NCI-H1436 (cell line): ENCODE data around the gene ABCA9.
"Not testable (repeated sequence)": the region's sequence is repeated elsewhere in the genome, so short reads cannot be mapped to it uniquely, and the experiment has no call there.

Experiments used
- DNase-seq: peaks from one replicate; lab custom pipeline; 2025; lab: John Stamatoyannopoulos, UW

The ABCA9 gene, protein sequence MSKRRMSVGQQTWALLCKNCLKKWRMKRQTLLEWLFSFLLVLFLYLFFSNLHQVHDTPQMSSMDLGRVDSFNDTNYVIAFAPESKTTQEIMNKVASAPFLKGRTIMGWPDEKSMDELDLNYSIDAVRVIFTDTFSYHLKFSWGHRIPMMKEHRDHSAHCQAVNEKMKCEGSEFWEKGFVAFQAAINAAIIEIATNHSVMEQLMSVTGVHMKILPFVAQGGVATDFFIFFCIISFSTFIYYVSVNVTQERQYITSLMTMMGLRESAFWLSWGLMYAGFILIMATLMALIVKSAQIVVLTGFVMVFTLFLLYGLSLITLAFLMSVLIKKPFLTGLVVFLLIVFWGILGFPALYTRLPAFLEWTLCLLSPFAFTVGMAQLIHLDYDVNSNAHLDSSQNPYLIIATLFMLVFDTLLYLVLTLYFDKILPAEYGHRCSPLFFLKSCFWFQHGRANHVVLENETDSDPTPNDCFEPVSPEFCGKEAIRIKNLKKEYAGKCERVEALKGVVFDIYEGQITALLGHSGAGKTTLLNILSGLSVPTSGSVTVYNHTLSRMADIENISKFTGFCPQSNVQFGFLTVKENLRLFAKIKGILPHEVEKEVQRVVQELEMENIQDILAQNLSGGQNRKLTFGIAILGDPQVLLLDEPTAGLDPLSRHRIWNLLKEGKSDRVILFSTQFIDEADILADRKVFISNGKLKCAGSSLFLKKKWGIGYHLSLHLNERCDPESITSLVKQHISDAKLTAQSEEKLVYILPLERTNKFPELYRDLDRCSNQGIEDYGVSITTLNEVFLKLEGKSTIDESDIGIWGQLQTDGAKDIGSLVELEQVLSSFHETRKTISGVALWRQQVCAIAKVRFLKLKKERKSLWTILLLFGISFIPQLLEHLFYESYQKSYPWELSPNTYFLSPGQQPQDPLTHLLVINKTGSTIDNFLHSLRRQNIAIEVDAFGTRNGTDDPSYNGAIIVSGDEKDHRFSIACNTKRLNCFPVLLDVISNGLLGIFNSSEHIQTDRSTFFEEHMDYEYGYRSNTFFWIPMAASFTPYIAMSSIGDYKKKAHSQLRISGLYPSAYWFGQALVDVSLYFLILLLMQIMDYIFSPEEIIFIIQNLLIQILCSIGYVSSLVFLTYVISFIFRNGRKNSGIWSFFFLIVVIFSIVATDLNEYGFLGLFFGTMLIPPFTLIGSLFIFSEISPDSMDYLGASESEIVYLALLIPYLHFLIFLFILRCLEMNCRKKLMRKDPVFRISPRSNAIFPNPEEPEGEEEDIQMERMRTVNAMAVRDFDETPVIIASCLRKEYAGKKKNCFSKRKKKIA (N-terminal part only)

DNA sequence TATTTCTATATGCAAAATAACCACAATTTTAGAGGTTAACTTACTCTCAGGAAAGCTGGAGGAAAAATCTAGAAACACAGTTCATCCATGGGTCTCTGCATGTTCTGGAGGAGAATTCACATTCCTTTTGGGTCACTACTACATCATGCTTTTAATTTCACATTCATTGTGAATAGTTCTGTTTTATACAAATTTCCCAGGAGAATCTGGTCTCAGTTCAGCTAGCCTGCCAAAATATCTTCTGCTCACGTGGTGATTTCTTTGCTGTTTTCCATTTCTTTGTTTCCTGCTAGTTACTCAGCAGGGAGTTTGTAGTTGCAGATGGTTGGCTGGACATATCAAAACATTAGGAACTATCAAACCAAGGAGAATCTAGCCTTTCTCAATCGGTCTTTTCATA lies at the start of gene ABCA9:
Gene ABCA9 (minus strand): TSS at position 106 of the 400 bp plus-strand sequence. CDS start 9,801 bp downstream, outside the sequence.
- DNase-seq, result no peak

DNA sequence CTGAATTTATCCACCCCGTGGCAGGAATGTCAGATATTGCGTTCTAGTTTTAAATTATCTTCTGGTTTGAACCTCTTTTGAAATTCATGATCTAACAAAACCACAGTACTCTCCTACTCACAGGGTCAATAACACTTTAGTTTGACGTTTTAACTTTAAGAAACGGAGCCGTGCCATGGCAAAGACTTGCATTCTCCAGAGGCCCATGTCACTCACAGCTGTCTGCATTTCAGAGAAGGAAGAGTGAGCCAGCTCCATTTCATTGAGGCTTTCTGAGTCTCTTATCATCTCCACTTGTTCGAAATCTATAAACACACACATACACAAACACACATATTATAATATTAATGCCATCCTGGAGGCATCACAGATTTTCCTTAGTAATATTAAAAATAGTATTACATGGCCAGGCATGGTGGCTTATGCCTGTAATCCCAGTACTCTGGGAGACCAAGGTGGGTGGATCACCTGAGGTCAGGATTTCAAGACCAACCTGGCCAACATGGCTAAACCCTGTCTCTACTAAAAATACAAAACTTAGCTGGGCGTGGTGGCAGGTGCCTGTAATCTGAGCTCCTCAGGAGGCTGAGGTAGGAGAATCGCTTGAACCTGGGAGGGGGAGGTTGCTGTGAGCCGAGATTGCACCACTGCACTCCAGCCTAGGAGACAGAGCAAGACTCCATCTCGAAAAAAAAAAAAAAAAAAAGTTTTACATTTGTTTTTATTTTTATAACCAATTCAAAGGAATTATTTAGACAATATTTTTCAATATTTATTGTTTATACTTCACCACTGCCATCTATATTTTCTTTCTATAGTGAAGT lies 45.4 kb upstream of the ABCA9 start:
- DNase-seq, result no peak

DNA sequence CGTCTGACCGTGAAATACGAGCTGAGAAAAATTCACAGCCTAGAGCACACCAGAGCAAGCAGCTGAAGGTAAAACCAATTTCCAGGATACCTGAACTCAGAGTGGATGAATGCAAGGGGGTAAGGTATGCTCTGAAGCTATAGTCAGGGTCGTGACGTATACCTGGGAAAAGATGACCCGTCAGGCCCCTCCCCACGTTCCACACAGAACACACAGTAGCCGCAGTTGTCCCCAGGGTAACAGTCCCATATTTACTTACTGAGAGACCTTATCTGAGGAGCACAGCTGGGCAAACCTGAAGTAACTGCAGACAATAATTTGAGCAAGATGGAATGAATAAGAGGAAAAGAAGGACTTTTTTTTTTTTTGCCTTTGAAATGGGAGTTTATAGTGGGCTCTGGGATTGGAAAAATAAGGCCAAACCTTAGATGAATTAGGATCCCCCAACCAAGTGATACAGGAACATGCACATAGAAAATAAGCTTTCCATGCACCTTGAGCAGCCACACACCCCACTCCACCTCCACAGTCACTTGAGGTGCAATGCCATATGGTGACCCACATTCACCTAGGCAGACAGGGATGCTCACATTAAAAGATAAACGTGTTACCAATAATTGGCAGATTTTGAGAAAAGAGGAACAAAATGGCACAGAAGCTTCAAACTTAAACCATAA lies 43.0 kb upstream of the ABCA9 start:
- DNase-seq, result no peak

DNA sequence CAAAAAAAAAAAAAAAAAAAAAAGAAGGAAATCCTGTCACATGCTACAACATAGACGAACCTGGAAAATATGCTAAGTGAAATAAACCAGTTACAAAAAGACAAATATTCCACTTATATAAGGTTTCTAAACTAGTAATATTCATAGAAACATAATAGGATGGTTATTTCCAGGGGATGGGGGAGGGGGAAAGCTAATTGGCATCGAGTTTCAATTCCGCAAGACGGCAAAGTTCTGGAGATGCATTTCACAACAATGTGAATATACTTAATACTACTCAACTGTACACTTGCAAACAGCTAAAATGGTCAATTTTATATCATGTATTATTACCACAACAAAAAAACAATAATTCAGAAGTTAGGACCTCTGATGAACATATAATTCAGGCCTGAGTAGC lies 37.9 kb upstream of the ABCA9 start:
- no peak for DNase-seq

DNA sequence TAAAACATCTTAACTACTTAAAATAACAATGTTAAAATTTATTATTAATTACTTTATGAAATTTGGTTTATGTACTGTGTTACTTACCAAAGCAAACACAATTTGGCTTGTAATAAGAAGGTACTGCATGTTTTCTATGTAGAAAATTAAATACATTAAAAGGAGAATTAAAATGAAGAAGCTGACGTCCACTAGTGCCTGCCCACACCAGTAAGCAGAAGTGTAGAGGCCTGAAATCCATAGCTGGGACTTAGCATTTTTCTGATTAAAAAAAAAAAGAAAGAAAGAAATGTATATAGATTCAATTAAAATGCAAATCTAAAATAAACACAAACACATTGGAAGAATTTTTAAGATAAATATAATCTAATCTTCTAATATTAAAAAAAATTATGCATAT lies 35.8 kb upstream of the ABCA9 start:
- DNase-seq, result no peak

DNA sequence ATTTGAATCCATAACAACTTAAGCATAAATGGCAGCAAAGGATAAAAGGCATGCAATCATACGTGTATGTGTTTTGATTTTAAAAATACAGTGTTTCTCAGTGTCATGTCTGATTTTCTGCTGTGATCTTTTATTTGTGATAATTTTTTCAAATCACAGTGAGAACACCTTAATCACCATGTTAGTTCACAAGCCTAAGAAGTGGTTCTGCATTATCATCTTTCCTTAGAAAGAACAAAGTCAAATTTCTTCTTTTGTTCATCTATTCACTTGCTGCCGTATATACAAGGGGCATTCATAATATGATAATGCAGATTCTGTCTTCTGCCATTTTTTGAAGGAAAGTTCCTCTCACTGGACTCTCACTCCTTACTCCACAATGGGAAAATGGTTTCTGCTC lies 33.3 kb upstream of the ABCA9 start:
- no peak for DNase-seq

DNA sequence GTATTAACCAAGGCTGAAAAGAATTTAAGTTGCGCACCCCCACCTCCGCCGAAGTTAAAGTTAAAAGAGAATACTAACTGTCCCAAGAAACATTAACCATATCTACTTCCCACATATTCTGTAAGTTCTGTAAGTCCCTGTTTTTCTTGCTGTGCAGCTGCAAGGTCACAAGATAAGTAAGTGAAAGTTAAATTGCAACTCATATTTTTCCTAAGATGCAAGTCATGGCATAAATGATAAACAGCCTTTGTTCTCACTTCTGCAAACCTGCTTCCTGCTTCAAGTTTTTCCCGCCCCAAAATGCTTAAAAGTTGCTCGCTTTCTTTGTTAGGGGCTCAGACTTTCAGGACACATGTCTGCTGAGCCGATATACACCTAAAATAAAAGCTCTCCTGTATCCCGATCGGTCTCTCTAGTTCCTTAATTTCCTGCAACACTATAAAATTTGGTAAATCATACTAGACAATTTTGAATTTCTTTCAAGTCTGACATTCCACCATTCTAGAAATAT lies 32.6 kb upstream of the ABCA9 start:
- no peak for DNase-seq

DNA sequence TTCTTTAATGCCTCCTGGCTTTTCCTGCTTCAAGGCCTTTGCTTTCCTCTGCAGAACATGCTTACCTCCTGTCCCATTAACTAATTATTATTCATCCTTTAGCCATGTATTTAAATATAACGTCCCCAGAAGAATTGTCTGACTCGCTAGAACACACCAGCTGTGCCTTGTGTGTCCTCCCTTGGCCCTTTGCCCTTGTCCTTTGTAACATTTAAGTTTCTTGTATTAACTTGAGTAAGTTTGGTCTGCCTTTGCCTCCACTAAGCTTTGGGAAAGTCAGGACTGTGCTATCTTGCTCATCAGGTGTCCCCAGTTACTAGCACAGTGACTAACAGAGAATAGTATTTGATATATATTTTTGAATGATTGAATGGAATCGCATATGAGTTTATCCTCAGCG lies 29.6 kb upstream of the ABCA9 start:
- DNase-seq, result no peak

DNA sequence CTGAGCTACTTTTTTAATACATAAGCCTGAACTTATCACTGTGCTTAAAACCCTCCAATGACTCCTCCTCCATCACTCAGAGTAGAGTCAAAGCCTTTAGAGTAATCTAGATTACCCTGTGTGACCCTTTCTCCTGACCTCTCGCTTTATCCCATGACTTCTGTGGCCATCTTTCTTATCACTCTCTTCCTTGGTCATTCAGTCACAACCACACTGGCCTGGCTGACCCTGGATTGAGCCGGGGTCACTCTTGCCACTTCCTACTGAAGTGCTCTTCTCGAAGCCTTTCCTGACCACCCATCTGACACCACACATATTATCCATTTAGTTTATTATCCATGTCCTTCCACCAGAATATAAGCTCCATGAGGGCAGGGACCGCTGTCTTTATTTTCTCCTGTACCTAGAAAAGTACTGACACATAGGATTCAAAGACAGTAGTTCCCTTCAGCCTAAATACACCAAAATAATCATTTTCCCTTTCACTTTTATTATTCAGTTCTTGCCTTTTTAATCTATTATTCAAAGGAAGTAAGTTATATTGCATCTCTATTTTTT lies 28.0 kb upstream of the ABCA9 start:
- DNase-seq, result no peak

DNA sequence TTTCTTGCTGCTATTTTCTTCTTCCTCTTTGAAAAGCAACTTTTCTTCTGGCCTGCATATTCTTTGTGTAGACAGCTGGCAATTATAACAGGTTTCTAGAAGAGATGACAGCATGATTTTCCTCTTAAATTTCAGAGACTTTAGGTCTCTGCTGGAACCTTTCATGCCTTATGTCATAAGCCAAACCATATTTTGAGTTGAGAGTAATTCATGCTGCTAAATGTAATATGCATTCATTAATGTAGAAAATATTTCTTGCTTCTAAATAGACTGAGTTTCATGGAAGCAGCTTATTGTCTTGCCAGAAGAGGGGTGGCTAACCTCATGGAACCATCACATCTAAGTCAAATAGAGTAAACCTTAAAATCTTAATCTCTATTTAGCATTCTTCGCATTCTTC lies 25.9 kb upstream of the ABCA9 start:
- no peak for DNase-seq

DNA sequence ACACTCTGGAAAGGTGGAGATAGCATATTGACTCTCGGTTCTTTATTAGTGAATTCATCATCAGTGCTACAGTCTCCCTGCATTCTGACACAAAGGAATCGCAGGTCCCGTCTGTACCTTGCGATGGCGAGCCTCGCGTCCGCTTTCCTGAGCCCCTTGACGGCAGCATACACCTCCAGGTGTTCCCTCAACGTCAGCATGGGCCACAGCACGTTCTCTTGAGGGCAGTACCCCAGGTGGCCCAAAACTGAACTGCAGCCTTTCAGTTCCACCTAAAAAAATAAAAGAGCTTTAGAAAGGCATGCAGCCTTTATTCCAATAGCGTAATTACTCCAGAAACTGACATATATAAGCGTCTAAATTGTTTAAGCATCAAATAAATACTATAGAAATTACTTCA lies 24.2 kb upstream of the ABCA9 start:
- no peak for DNase-seq

DNA sequence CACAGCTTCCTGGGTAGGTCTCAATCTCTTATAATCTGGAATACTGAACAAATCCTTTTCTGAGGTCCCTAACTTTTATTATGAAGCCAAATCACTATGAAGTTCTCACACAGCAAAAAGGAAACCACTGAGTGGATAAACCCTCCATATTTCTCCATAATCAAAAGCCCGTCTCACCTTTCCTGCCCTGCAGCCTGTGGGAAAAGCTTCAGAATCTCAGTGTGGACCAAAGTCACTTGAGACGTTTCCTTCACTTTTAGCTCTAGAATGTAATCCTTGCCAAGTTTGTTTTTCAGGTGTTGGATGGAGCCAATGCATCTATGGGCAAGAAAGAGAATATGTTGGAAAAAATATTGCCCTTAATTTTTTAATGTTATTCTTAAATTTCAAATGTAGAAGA lies 22.0 kb upstream of the ABCA9 start:
- no peak for DNase-seq

DNA sequence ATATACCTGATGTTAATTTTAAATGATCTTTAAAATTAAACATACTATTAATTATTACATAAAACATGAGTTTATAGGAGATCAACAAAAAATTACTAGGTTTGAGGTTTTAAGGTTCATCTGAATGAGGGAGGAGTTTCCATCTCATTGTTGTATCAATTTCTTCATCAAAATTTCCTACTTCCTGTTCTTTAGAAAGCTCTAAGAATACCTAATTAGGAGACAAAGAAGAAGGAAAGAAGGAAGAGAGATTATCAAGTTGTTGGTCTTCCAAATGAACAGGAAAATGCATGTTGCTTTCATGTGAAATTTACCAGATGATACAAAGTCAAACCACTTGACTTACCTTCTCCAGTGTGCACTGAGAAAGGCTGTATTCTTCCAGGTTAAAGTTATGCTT lies 18.1 kb upstream of the ABCA9 start:
- no peak for DNase-seq

DNA sequence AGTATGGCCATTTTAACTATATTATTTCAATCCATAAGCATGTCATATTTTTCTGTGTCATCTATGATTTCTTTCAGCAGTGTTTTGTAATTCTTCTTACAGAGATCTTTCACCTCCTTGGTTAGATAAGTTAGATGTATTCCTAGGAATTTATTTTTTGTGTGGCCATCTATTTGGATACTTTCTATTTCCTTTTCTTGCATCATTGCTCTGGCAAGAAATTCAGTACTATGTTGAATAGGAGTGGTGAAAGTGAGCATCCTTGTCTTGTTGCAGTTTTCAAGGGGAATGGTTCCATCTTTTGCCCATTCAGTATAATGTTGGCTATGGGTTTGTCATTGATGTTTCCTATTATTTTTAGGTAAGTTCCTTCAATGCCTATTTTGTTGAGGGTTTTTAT lies 15.1 kb upstream of the ABCA9 start:
- DNase-seq, result no peak

DNA sequence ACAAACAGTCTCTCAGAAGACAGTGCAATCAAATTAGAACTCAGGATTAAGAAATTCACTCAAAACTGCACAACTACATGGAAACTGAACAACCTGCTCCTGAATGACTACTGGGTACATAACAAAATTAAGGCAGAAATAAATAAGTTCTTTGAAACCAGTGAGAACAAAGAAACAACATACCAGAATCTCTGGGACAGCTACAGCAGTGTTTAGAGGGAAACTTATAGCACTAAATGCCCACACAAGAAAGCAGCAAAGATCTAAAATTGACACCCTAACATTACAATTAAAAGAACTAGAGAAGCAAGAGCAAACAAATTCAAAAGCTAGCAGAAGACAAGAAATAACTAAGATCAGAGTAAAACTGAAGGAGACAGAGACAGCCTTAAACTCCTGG lies 12.7 kb upstream of the ABCA9 start:
- not testable (repeated sequence) for DNase-seq

DNA sequence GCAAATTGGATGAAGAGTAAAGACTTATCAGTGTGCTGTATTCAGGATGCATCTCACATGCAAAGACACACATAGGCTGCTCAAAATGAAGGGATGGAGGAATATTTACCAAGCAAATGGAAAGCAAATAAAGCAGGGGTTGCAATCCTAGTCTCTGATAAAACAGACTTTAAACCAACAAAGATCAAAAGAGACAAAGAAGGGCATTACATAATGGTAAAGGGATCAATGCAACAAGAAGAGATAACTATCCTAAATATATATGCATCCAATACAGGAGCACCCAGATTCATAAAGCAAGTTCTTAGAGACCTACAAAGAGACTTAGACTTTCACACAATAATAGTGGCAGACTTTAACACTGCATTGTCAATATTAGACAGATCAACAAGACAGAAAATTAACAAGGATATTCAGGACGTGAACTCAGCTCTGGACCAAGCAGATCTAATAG lies 12.1 kb upstream of the ABCA9 start:
- DNase-seq, result not testable (repeated sequence)

DNA sequence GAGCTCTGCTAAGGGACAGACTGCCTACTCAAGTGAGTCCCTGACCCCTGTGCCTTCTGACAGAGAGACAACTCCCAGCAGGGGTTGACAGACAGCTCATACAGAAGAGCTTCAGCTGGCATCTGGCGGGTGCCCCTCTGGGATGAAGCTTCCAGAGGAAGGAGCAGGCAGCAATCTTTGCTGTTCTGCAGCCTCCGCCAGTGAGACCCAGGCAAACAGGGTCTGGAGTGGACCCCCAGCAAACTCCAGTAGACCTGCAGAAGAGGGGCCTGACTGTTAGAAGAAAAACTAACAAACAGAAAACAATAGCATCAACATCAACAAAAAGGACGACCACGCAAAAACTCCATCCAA lies 10.5 kb upstream of the ABCA9 start:
- not testable (repeated sequence) for DNase-seq

DNA sequence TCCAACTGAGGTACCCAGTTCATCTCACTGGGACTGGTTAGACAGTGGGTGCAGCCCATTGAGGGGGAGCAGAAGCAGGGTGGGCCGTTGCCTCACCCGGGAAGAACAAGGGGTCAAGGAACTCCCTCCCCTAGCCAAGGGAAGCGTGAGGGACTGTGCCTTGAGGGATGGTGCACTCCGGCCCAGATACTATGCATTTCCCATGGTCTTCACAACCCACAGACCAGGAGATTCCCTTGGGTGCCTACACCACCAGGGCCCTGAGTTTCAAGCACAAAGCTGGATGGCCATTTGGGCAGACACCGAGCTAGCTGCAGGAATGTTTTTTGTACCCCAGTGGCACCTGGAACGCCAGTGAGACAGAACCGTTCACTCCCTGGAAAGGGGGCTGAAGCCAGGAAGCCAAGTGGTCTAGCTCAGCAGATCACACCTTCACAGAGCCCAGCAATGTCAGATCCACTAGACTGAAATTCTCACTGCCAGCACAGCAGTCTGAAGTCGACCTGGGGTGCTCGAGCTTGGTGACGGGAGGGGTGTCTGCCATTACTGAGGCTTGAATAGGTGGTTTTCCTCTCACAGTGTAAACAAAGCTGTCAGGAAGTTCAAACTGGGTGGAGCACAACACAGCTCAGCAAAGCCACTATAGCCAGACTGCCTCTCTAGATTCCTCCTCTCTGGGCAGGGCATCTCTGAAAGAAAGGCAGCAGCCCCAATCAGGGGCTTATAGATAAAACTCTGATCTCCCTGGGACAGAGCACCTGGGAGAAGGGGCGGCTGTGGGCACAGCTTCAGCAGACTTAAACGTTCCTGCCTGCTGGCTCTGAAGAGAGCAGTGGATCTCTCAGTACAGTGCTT lies 9.9 kb upstream of the ABCA9 start:
- not testable (repeated sequence) for DNase-seq

DNA sequence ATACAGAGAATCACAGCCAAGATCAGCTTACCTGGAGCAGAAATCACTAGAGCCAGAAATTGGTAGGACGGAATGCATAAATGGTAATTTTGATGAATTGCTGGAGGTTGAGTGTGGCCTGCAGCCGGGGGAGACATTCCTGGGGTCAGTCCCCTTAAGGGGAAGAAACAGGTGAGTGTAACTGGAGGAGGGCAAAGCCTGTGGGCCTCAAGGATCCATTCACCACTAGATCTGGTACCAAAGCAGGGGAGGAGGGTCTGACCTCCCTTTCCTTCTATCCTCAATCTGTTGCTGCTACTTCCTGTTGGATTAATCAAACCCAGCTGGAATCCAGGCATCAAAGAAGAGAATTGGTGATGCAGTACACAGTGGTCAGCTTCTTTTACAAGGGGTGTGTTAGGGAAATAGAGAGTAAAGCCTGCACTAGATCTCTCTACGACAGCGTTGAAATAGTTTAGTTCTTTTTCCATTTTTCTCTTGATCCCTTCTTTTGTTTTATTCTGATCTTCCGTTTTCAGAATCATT lies 8.6 kb upstream of the ABCA9 start:
- DNase-seq, result no peak
